Urothelium cell line (cell line): Measurements from ENCODE around the gene PPP2R5B.

Source experiments
- DNase-seq: peaks from one replicate; pipeline ENCODE4 v3.0.0; 2011; ENCODE audit warnings: low spot score, mixed read lengths
- FAIRE-seq: peaks from 2 replicates; lab custom pipeline; 2011; peaks lifted over from hg19 to GRCh38; lab: Jason Lieb, UNC

The PPP2R5B gene

DNA sequence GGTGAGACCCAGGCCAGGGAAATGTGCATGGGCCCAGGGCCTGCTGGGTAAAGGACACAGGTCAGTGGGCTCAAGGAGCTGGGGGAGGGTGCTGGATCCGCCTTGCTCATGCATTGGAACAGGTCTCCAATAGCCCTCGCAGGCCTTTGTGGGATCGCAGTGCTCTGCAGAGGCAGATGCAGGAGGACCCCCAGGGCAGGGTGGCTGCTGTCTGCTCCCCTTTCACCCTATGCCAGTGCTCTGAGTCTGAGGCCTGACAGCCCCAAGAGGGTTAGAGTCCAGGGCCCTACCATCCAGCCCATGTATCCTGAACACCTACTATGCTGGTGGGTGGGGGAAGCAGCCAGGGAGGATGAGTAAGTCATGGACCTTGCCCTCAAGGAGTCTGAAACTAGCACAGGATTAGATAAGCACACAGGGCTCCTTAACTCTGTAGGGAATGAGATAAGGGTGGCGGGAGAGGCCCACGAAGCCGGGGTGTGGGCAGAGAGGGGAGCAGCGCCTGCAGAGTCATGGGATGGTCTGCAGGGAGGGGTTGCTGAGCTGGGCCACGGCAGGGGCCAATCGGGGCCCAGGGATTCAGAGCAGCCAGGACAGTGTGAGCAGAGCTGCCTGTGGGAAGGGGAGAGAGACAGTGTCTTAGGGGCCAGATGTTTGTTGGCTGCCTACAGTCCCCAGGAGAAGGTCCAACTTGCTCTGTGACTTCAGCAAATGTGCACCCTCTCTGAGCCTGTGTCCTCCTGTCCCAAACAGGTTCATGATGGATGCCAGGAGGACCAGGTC is 35.6 kb upstream of the PPP2R5B start:
- DNase-seq (no peak), FAIRE-seq (no peak)

DNA sequence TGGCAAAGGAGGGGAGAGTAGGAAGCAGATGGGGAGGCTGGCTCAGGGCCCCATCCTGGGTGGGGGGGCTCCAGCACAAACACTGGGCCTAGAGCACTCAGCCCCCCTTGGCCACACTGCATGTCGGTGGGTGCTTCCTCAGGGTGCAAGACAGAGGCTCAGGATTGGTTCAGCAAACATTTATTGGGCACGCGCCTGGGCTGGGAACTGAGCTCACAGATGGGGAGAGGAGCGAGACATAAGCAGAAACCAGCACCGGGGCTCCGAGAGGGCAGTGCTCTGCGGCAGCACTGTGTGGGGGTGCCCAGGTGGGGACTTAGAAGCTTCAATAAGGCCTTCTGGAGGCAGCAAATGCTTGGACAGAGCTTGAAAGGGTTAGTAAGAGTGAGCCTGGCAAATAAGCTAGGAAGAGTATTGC is 34.0 kb upstream of the PPP2R5B start:
- FAIRE-seq (no peak), DNase-seq (no peak)

DNA sequence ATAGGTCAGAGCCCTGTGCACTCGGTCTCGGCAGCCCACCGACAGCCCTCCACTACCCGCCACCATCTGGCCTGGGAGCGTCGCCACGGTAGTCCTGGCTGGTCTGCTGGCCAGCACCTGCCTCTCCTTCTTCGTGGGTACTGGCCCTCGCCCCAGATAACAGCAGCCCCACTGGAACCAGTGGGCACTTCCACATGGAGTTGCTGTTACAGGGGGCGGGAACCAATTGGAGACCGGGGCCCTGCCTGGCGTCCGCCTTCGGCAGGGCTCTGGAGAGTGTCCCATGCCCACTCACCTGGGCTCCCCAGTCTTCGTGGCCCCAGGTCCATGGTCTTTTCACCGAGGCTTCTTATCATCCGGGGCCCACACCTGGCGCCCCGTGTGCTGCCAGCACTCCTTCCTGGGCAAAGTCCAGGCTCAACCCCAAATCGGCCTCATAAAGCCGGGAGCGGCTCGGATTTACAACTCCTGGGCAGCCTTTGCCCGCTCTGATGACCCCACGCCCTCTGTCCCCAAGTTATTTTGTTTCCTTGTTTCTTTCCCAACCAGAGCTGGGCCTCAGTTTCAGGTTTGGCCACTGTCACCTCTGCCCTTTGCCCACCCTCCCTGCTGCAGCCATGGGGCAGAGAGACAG is 33.2 kb upstream of the PPP2R5B start:
- no peak for FAIRE-seq
- no peak for DNase-seq

DNA sequence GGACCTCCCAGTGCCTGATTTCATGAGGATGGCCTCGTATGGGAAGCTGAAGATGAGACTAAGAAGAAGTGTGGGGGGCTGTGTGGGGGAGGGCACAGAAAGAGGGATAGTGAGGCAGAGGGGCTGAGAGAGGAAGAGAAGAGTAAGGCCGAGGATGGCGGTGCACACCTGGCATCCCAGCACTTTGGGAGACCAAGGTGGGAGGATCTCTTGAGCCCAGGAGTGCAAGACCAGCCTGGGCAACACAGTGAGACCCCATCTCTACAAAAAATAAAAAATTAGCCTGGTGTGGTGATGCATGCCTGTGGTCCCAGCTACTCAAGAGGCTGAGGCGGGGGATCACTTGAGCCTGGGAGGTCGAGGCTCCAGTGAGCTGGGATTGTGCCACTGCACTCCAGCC is 32.6 kb upstream of the PPP2R5B start:
- no peak for FAIRE-seq

DNA sequence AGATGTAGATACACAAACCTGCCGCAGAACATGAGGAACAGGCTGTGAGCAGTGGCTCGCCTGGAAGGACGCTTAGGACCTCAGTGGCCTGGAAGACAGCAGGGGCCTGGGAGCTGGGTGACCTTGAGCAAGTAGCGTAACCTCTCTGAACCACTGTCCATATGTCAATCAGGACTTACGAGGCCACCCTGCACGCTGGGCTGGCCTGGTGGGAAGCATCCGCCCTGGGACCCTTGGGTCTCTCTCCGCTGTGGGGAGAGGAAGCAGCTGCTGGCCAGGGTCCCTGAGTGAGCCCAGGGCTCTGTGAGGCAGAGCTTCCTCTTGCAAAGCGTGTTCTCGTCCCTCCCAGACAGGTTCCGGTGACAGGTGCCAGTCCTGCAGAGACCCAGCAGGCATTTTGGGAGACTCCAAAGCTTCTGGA is 32.1 kb upstream of the PPP2R5B start:
- DNase-seq, result no peak
- no peak for FAIRE-seq

More for the DNA sequence above, 32.6 kb upstream of the PPP2R5B start:
- DNase-seq, result no peak

DNA sequence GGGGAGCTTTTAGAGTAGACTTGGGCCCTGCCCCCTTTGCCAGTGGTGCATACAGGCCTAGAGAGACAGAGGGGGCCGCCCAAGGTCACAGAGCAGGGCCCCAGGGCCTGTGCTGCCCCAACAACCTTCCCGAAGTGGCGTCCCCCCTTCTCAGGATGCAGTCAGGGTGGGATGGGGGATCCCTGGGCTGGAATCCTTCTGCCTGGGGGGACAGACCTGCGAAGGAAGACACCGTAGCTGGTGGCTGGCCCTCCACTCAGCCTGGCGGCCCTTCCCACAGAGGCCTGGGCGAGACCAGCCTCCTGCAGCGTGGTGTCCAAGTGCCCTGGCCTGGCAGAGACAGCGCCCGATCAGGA is 31.7 kb upstream of the PPP2R5B start:
- FAIRE-seq (no peak), DNase-seq (no peak)

DNA sequence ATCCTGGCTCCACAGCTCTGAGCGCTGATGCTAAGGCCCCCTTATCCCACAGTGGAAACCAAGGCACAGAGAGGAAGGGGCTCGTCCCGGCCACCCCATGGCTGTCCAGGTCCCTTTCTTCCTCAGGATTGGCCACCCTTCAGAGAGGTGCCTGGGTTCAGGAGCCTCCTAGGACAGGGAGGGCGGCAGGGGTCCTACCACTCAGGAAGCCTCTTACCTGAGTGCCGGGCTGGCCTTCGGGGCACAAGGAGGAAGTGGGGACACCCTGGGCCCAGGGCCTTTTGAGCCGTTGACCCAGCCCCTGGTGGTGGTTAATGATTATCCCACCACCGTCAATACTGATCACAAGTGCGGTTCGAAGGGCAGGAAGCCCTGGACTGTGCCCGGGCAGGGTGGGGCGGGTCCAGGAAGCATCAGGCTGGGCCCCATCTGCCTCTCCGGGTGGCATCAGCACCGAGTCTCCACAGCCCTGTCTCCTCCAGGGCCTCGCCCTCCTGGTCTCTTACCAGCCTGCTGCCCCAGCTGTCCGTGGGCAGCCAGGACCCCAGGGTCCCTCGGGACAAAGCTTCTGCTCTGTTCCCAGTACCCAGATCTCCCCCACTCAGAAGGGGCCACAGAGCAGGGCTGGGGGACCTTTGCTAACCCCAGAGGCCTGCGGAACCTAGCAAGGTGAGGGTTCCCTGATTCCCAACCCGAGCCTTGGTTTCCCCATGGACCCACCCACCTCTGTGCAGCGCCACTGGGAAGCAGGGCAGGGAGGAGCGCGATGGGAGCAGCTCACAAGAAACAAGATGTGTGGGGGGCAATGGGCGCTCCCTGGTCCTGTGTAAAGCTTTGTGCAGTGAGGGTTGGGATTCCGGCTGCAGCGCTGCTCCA is 31.1 kb upstream of the PPP2R5B start:
- FAIRE-seq, result no peak
- no peak for DNase-seq

DNA sequence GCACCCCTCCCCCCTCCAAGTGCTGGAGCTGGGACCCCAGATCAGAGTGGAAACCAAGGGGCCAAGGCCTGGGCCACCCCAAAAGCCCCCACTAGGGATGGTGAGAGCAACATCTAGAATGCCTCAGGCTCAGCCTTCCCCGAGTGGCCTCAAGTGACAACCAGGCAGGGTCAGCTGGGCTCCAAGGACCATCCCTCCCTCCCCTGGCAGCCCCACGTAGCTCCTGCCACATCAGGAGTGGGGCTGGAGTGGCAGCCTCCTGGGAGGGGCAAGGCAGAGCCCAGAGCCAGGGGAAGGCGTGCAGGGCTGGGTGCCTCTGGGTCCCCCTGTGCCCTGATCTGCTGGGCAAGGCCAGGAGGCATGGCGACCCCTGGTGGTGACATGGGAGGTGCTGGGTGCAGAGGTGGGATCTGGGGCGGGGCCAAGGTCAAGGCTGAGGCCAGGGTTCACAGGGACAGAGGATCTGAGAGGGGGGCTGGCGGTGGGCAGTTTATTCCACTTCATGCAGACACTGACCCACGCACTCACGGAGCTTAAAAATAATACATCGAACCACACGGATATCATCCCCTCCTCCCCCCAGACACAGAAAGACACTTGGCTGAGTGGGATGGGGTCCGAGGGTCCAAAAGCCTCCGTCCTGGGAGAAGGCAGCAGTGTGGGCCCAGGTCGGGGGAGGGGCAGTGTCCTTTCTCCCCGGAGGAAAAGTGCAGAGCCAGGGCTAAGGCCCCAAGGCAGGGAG is 30.2 kb upstream of the PPP2R5B start:
- FAIRE-seq, result peak; percentile 50

DNA sequence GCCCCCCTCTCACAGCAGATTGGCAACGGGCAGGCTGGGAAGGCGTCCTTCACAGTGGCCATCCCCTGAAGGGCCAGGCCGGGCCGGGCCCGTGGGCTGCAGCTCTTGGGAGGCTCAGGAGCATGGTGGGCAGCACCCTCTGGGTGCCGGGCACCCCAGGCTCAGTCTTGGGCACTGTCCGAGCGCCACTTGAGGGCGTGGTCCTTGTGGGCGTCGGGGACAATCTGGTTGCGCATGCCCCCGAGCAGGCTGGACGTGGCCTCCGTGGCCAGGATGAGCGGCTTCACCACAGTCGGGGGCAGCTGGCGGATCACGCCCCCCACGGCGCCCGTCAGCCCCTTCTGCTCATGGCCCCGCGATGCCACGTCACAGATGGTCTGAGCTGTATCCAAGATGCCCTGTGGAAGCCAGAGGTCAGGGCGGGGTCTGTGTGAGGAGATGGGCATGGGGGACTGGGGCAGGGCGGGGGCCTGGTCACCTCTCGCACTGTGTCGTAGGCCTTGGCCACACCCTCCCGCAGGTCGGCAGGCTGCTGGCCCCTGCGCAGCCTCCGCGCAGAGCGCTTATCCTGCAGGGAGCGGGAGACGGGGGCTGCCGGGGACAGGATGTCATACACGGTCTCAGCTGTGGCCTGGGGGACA is 29.6 kb upstream of the PPP2R5B start:
- DNase-seq (no peak), FAIRE-seq (no peak)

More for the DNA sequence above, 30.2 kb upstream of the PPP2R5B start:
- peak; percentile 77 for DNase-seq

DNA sequence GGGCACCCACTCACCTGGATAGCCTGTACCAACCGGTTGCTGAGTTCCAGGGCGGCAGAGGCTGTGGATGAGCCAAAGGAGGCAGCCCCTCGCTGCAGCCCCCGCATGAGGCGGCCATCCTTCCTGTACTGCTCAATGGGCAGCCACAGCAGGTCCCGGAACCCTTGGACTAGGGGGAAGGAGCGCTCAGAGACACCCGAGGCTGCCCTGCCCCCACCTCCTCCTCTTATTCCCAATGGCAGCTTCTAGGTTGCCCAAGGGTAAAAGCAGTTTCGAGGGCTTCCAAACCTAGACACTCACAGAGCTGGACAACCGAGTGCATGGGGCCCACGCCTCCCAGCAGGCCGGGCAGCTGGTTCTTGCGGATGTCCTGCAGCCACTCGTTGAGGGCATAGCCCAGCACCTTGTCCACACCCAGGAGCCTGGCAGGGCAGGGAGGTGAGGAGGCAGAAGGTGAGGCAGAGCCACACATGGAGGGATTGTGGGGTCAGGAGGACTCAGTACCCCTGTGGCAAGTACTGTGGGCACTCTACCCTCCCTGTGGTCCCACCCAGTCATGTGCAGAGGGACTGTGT is 28.0 kb upstream of the PPP2R5B start:
- no peak for FAIRE-seq

DNA sequence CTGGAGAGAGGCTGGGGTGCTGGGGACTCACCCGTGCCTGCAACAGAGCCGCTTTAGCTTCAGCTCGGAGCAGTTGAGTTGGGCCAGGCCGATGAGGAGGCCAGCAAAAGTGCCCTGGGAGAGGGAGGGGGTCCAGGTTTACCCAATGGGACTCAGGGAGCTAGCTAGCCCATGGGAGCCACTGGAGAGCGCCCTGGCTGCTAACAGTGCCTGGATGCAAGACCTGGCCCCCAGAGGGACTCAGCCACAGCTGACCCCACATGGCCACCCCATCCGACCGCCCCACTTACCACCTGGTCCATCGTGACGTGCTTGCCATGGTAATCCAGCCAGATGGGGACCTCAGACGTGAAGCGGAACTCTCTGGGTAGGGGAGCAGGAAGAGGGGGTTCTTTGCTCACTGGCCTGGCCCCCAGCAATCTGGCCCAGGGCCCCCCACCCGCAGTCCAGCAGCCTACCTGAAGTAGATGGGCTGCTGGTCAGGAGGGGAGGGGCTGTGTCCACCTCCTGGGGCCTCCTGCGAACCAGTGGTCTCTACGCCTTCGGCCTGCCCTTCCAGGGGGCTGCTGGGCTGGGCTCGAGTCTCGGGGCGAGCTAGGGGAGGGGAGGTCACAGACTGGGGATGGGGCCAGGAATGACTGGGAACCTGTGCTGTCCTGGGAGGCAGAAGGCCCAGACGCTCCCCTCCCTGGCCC is 27.0 kb upstream of the PPP2R5B start:
- no peak for DNase-seq
- FAIRE-seq, result no peak

More for the DNA sequence above, 28.0 kb upstream of the PPP2R5B start:
- no peak for DNase-seq

DNA sequence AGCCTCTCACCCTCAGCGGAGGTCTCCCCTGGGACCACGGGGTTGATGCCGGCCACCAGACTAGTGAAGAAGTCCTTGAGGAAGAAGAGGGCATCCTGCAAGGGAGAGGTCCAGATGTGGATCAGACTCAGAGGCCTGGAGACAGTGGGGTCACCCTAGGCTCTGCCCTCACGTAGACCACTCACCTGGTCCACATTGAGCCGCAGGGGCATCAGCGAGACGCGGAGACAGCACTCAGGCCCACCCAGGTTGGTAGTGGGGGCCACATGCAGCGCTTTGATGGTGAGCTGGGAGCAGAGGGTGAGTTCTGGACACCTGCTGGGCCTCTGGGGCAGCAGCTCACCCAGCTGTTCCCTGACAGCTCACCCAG is 26.4 kb upstream of the PPP2R5B start:
- DNase-seq, result no peak
- FAIRE-seq, result no peak

DNA sequence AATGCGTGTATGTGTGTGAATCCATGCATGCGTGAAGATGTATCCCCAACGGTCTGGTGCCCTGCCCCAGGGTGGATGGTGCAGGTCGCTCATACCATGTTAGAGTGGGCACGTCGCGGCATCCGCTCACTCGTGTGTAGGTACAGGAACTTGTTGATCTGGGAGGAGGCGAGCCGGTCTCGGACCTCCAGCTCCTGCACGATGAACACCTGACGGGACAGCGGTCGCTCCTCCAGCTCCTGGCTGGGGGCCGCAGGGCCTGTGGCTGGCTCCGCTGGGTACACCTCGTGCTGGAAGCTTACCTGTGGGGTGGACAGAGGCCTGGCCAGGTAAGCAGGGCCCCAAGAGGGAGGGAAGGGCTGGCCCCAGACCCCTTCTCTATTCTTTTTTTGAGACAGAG is 25.9 kb upstream of the PPP2R5B start:
- FAIRE-seq, result peak; percentile 58
- DNase-seq, result no peak

DNA sequence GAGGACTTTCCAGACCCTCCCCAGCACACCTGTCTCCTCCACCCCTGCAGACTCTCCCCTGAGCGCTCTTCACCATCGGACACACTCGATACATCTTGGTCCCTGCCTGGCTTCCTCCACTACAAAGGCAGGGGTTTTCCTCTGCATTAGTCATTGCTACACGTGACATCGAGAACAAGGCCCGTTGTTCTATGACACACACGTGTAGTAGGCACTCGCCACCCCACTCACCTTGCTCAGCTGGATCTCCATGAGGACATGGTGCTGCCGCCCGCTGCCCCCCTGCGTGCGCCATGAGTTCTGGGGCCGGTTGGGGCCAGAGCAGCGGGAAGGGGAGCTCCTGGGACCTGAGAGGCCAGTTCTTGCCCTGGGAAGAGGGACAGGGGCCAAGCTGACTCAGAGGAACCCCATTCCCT is 24.2 kb upstream of the PPP2R5B start:
- DNase-seq (peak; percentile 80), FAIRE-seq (peak; percentile 23)

DNA sequence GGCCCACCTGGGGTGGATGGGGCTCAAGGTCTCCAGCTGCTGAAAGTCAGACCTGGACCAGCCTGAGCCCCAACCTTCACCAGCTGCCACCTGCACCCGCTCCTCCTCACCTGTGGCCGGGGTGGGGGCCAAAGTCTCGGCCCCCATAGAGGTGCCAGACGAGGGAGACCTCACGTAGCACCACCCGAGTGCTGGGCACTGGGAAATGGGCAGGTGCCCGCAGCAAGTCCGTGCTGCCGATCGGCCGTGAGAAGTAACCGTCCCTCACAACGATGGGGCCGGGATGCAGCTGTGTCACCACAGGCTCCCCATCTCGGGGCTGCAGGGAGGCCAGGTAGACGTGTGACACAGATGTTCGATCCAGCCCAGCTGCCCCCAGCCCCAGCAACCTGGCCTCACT is 23.7 kb upstream of the PPP2R5B start:
- DNase-seq (no peak), FAIRE-seq (no peak)

DNA sequence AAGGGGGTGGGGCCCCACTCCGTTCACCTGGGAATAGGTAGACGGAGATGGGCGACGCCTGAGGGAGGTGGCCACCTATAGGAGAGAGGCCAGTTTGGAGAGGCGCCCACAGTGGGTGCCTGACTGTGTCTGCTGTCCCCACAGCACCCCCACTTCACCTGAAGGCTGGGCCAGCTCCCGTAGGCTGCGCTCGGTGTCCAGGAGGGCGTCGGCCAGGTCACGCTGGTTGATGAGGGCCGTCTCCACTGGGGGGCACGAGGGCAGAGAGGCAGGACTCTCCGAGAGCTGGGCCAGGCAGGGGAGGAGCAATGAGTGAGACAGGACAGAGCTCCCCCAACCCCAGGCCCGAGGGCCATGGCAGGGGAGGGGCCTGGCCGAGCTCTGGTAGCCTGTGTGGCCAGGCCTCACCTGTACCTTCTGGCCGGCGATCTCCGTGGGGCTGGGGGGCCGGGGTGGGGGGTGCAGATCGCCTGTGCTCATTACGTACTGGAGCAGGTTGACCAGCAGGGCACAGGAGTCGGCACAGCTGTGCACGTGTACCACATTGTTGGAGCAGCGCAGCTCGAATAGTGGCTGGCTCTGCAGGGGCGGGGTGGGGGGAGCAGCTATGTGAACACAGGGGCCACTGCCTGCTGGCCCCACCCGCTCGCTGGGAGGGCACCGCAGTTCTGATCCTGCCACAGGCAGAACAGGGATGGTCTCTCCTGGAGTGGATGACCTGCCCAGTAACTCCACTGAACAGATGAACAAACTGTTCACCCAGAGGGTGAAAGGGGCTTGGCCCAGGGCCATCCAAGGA is 22.2 kb upstream of the PPP2R5B start:
- FAIRE-seq (no peak), DNase-seq (no peak)

DNA sequence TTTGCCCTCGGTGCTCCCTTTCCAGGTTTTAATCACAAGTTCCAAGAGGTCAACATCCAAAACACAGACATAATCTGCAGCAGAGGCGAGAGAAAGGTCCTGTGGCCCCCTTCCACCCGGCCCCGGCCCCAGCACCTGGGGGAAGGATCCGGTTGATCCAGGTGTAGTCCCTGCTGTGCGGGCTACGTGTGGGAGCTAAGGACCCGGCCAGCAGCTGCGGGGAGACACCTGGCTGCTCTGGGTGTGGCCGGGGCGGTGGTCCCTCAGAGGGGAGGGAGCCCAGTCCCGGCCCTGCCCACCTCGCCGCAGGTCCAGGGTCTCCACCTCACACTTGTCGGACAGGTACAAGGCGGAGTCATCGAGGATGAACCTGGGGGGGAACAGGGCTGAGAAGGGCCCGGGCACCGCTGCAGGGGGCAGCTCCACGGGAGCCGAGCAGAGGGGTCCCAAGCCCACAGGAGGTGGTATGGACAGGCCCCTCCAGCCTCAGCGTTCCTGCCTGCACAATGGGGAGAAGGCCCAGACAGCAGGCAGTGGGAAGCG is 21.1 kb upstream of the PPP2R5B start:
- FAIRE-seq, result no peak
- DNase-seq, result no peak

DNA sequence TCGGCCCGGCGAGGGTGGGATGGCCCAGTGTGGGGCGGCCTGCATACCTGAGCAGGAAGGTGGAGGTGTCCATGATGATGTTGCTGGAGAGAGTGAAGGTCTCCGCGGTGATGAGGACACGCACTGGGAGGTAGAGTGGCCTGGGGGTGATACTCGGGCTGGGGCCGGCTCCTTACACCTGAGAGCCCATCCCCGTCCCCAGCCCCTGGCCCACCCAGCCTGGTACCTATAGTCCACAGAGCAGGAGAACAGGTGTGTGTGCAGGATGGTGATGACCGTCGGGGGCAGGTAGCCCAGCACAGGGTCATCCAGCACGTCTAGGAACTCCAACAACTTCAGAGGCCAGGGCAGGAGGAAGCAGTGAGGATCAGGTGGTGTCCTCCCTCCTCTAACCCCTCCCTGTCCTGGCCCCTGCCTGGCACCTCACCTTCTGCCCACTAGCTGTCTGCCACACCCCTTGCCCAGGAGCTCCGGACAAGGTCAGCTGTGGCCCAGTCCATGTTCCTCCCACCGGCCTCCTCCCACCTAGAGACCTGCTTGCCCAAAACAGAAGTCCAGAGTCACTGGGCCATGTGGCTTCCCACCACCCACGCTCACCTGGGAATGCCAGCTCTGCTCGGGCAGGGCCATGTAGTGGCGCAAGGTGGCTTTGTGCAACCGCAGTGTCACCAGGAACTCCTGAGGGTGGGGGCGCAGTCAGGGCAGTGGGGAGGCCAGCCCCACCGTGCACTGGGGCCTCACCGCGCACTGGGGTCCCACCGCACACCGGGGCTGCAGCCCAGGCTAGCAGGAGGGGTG is 18.8 kb upstream of the PPP2R5B start:
- FAIRE-seq, result no peak
- DNase-seq, result no peak
